ENCODE data around the gene SLC12A3.

DNA sequence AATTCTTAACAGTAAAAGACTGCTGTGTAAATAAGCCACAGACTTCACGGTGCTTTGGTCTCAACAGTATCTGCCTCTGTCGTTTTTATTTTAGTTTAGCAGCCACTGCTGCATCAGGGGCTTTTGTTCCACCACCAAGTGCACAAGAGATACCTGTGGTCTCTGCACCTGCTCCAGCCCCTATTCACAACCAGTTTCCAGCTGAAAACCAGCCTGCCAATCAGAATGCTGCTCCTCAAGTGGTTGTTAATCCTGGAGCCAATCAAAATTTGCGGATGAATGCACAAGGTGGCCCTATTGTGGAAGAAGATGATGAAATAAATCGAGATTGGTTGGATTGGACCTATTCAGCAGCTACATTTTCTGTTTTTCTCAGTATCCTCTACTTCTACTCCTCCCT is 74.8 kb downstream of the SLC12A3 start:
- TF ChIP-seq CTCF (IDR thresholded peaks at IDR 0.05; ENCODE audit: insufficient read depth, low read length, poor library complexity, severe bottlenecking) (no peak), EZH2phosphoT487 (conservative IDR thresholded peaks at IDR 0.05; ENCODE audit: low read length) (no peak)

Measured in SU-DHL-6 (cell line).